Heart left ventricle (tissue), 16 donors: ENCODE data around the gene CABLES2. TPM values are rescaled to one million over a fixed set of nuclear protein-coding genes. Genes with fewer than 3 reads are reported as not detected.
A peak's percentile ranks its signal among the peaks of the same experiment; 100 is the strongest.

ENCODE experiments used
- ATAC-seq, 4 donors: fragments of 200-7000 bp; cut with Tn5 transposase; one replicate each; pipeline ENCODE4 v1.9.1; 2020 to 2022; ENCODE audit warnings: moderate library complexity in 4 of 4, mild to moderate bottlenecking in 3 of 4, moderate number of reproducible peaks in 1 of 4
- DNase-seq, 5 donors: peaks; one replicate each; pipeline ENCODE4 v3.0.0-alpha.2; 2020
- H3K27ac ChIP-seq, 12 donors: fragments of 200-600 bp; sonication (generic) in 4 of 12; one replicate each; pipeline versions ENCODE4 v1.5.0 to v1.8.0; 2016 to 2022; ENCODE audit warnings: mild to moderate bottlenecking in 2 of 12
- H3K27me3 ChIP-seq, 9 donors: fragments of 200-600 bp; sonication (generic) in 2 of 9; one replicate each; pipeline versions ENCODE4 v1.5.1 to v1.8.0; 2016 to 2022; ENCODE audit warnings: mild to moderate bottlenecking in 3 of 9
- H3K36me3 ChIP-seq, 9 donors: fragments of 200-600 bp; sonication (generic) in 2 of 9; one replicate each; pipeline versions ENCODE4 v1.5.0 to v1.8.0; 2018 to 2022; ENCODE audit warnings: mild to moderate bottlenecking in 2 of 9
- H3K4me1 ChIP-seq, 12 donors: fragments of 200-600 bp; sonication (generic) in 4 of 12; one replicate each; pipeline versions ENCODE4 v1.5.0 to v1.8.0; 2016 to 2022; ENCODE audit warnings: mild to moderate bottlenecking in 3 of 12
- H3K4me3 ChIP-seq, 12 donors: fragments of 200-600 bp; sonication (generic) in 4 of 12; one replicate each; pipeline versions ENCODE4 v1.5.0 to v1.8.0; 2017 to 2022; ENCODE audit warnings: mild to moderate bottlenecking in 9 of 12, moderate library complexity in 4 of 12
- H3K9me3 ChIP-seq, 12 donors: fragments of 200-600 bp; sonication (generic) in 4 of 12; one replicate each; pipeline versions ENCODE4 v1.5.0 to v1.8.0; 2016 to 2022; ENCODE audit warnings: mild to moderate bottlenecking in 1 of 12
- CTCF ChIP-seq, 12 donors: fragments of 200-600 bp; sonication (generic) in 4 of 12; IDR thresholded peaks; one replicate each; pipeline versions ENCODE4 v1.5.0 to v1.8.0; 2018 to 2022; ENCODE audit warnings: antibody characterized with exemption in 12 of 12, mild to moderate bottlenecking in 5 of 12
- POLR2A ChIP-seq, 2 donors: fragments of 450-650 bp; IDR thresholded peaks; one replicate each; pipeline ENCODE4 v1.6.1; 2017; ENCODE audit warnings: antibody characterized with exemption in 2 of 2, mild to moderate bottlenecking in 2 of 2, moderate library complexity in 2 of 2
- WGBS, 4 donors: extraction: QIAGEN DNeasy Blood & Tissue Kit in 2 of 4; methylation state at CpG; one replicate each; pipeline versions ENCODE4 v1.1.5 to v1.1.7; 2013 to 2018; 5-methylcytosine and 5-hydroxymethylcytosine counted together
- intact Hi-C, 10 donors: fragments of 100-400 bp; cut with DNase I; formaldehyde crosslinking; loops; one replicate each; pipeline versions ENCODE4 v1.11.1 to v1.14.2; 2022
- polyA plus RNA-seq, 2 donors: library from polyadenylated mRNA; stranded (reverse); fragments of 200-250 nt; gene quantifications; one replicate each; pipeline ENCODE4 v1.2.3, GENCODE V29; 2013
- total RNA-seq, 9 donors: library from RNA; depleted of rRNA in 2 of 9; stranded (reverse); fragments of >200 nt in 2 of 9; fragmentation: NEBNext Ultra II Directional in 3 of 9; extraction: Animal tissue kit (Norgen Biotek cat#: 25700) in 3 of 9; gene quantifications; one replicate each; pipeline versions ENCODE4 v1.1.0 to v1.2.4, GENCODE V29; 2016 to 2023
- donor health status: ischemic (EF 13 %, LVEDD 7.1; RV severe dilation, severe dysfunction).
- donor health status: healthy with polysubstance abuse.
- donor health status: DM: no; HTN: yes; CAD: no.
- donor health status: DM: no; HTN: no; CAD: no.
- donor health status: ischemic (EF 25% LVEDD 6.9; RV normal size, moderate dysfunction).
- donor health status: ischemic (EF 25% LVEDD 5.7; RV mildly dilated, moderate dysfunction).
- donor health status: healthy.
- donor health status: DM: yes; HTN: yes; CAD: no.
- donor health status: ischemic (EF 35%, LVEDD 5.7; RV mildly dilated, moderate dysfunction).
- donor health status: nonischemic (EF 11% LVEDD 7.7; RV severe dilation, severe dysfunction).
- donor health status: DM: yes; HTN: yes; CAD: no.
- donor health status: PGD.
- donor health status: ischemic (EF 29% LVEDD 5.4; RV normal size, mild dysfunction).
- donor health status: nonischemic (EF 23%, LVEDD 6.1; RV moderate dilation, normal function).

Gene CABLES2
- total and polyA plus RNA-seq, 11 donors, result 2.9 to 12.0 (median 8.8) TPM

DNA sequence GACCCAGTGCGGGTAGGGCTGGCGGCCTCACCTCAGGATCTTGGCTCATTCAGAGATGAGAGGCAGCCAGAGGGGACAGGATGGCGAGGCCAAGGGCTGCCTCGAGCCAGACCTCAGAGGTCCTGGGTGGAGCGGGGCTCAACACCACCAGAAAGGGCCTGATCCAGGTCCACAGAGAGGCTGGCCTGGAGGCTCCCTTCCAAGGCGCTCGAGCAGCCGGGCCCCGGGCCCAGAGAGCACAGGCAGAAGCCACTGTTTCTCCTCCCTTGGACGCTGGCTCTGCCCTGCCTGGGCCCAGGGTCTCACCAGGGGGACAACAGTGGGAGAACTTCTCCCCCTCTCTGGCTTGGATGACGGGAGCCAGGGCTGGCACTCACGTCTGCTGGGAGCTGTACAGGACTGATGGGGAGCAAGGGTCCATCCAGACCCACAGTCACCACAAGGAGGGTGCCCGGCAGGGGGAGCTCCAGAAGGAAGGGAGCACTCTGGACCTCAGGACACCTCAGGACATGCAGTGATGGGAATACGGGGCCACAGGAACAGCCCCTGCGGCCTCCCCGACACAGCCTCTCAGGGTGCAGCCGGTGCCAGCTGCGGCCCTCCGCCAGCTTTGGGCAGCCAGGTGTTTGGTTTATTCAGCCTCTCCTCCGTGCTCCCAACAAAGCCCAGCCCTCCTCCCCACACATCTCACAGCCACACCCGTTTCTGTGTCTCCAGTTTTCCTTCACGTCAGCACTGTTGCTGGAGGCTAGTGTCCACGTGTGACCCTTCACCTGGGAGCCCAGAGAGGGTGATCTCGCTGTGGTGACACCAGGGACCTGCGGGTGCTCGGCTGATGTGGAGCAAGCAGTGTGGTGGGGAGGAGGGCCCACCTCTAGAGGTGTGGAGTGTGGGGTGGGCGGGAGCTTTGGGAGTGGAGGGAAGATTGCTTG lies 11.5 kb downstream of the CABLES2 start:
- Histone ChIP-seq H3K4me1 (no peaks in the 10 kb centered on the region), H3K27me3 (no peaks in the 10 kb centered on the region), H3K9me3 (no peaks in the 10 kb centered on the region), H3K27ac (peak overlapping the region in 3 of 12 donors; percentile 38 to 72 (median 58)), H3K4me3 (no peak overlapping the region), H3K36me3 (peaks cover 0 to 38% (median 19%) of the 10 kb centered on the region in 9 donors)
- intact Hi-C loops, result no loop called here
- WGBS, 4 donors, result 87 to 92% (median 89%) methylated on average over 21 to 27 of the region's 27 CpGs
- TF ChIP-seq CTCF (IDR thresholded peaks at IDR 0.05), result no peak
- no peak for TF ChIP-seq POLR2A (IDR thresholded peaks at IDR 0.05)
- ATAC-seq, result no peak
- no peak for DNase-seq

- intact Hi-C loops, result no loop called here
- no peaks in the 10 kb centered on the region for H3K9me3 ChIP-seq
- no peak overlapping the region for H3K4me3 ChIP-seq
- no peak for TF ChIP-seq CTCF (IDR thresholded peaks at IDR 0.05)
- no peak for TF ChIP-seq POLR2A (IDR thresholded peaks at IDR 0.05)
- DNase-seq (no peak), ATAC-seq (no peak)
- WGBS, 4 donors, result 94 to 96% (median 95%) methylated on average over 36 to 44 of the region's 44 CpGs
- H3K27ac ChIP-seq, result no peak overlapping the region
- no peaks in the 10 kb centered on the region for H3K27me3 ChIP-seq
- H3K4me1 ChIP-seq, result no peaks in the 10 kb centered on the region
- peaks cover 0 to 48% (median 29%) of the 10 kb centered on the region in 9 donors for H3K36me3 ChIP-seq
Observed at GRCh38 chr20:62394248-62395245, 12.5 kb downstream of the CABLES2 start.

GRCh38 chr20:62393830-62394229 lies 13.3 kb downstream of the CABLES2 start:
- intact Hi-C loops, result no loop called here
- Histone ChIP-seq H3K36me3 (peaks cover 0 to 55% (median 37%) of the 10 kb centered on the region in 9 donors), H3K9me3 (no peaks in the 10 kb centered on the region), H3K27ac (no peak overlapping the region), H3K4me1 (peaks cover 0 to 2% (median 0%) of the 10 kb centered on the region in 12 donors), H3K27me3 (no peaks in the 10 kb centered on the region), H3K4me3 (no peak overlapping the region)
- TF ChIP-seq CTCF (IDR thresholded peaks at IDR 0.05) (no peak), POLR2A (IDR thresholded peaks at IDR 0.05) (no peak)
- DNase-seq (no peak), ATAC-seq (no peak)
- 92 to 93% (median 93%) methylated on average over 16 to 24 of the region's 24 CpGs for WGBS, 4 donors

DNA sequence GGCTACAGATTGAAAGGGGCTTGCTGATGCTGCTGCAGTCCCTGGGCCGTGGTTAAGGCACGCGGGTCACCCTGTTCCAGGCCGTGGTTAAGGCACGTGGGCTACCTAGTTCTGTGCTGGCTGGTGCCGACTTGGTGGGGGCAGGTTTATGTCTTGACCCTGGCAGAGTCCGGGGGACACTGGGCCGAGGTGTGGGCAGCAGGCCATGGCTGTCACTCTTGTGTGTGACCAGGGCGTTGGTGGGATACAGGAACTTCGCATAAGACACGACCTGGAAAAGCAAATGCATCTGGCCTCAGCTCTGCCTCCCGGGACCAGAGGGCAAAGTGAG lies 13.8 kb downstream of the CABLES2 start:
- Histone ChIP-seq H3K4me1 (peaks cover 0 to 5% (median under 1%) of the 10 kb centered on the region in 12 donors), H3K4me3 (no peak overlapping the region), H3K9me3 (no peaks in the 10 kb centered on the region), H3K27me3 (no peaks in the 10 kb centered on the region), H3K36me3 (peaks cover 0 to 60% (median 42%) of the 10 kb centered on the region in 9 donors), H3K27ac (no peak overlapping the region)
- ATAC-seq (no peak), DNase-seq (no peak)
- intact Hi-C loops, result no loop called here
- TF ChIP-seq CTCF (IDR thresholded peaks at IDR 0.05) (no peak), POLR2A (IDR thresholded peaks at IDR 0.05) (no peak)
- 82 to 91% (median 87%) methylated on average over 5 to 12 of the region's 12 CpGs for WGBS, 4 donors
